B cell (primary cell): ENCODE data around the gene WDFY4. TPM values are rescaled to one million over a fixed set of nuclear protein-coding genes. Genes with fewer than 3 reads are reported as not detected.

ENCODE experiments used
- ATAC-seq: fragments of 200-7000 bp; cut with Tn5 transposase; one replicate; pipeline ENCODE4 v1.10.0; 2021; ENCODE audit warnings: low read depth, mild to moderate bottlenecking, moderate number of reproducible peaks, moderate library complexity
- CTCF ChIA-PET: fragments of 350-600 bp; sonication (Branson Sonifier 250); formaldehyde crosslinking; loops from one replicate; lab custom pipeline; 2021; ENCODE audit warnings: antibody characterized with exemption, inconsistent platforms; lab: Charles Lee
- POLR2A ChIA-PET: fragments of 350-600 bp; sonication (Branson Sonifier 250); formaldehyde crosslinking; loops from one replicate; lab custom pipeline; 2021; ENCODE audit warnings: antibody characterized with exemption; lab: Charles Lee
- DNase-seq: peaks from one replicate; pipeline ENCODE4 v3.0.0; 2013
- H2AFZ ChIP-seq: 2 replicates; pipeline ENCODE4 v1.6.1; 2012; ENCODE audit warnings: mild to moderate bottlenecking, low read depth, low read length; ENCODE audit not compliant: insufficient read depth, poor library complexity, severe bottlenecking
- H3K27ac ChIP-seq, 2 donors: 1 replicate in 1 of 2; 2 replicates in 1 of 2; pipeline ENCODE4 v1.5.1; 2012 to 2013; ENCODE audit warnings: low read length in 2 of 2, mild to moderate bottlenecking in 2 of 2, moderate library complexity in 1 of 2
- H3K27me3 ChIP-seq, 4 experiments: fragments of 200-600 bp in 1 of 4; sonication (generic) in 1 of 4; replicated peaks in 1 of 4; 1 replicate in 2 of 4; 2 replicates in 2 of 4; pipeline versions ENCODE4 v1.6.1 to v1.7.0; 2013 to 2016; ENCODE audit warnings: low read length in 3 of 4, mild to moderate bottlenecking in 2 of 4, mixed read lengths in 1 of 4, moderate library complexity in 1 of 4; ENCODE audit not compliant: insufficient read depth in 4 of 4, control insufficient read depth in 3 of 4; ENCODE audit errors: control extremely low read depth in 1 of 4
- H3K36me3 ChIP-seq, 2 experiments: replicated peaks in 1 of 2; 1 replicate in 1 of 2; 2 replicates in 1 of 2; pipeline versions ENCODE4 v1.6.1 to v1.7.1; 2013; ENCODE audit warnings: low read length in 1 of 2; ENCODE audit not compliant: insufficient read depth in 2 of 2, control insufficient read depth in 1 of 2; ENCODE audit errors: control extremely low read depth in 1 of 2, extremely low read depth in 1 of 2
- H3K4me1 ChIP-seq, 2 donors: fragments of 200-600 bp in 1 of 2; sonication (generic) in 1 of 2; 1 replicate in 1 of 2; 2 replicates in 1 of 2; pipeline versions ENCODE4 v1.5.1 to v1.6.1; 2013 to 2017; ENCODE audit warnings: low read length in 2 of 2; ENCODE audit not compliant: control insufficient read depth in 2 of 2, insufficient read depth in 2 of 2
- H3K4me2 ChIP-seq: replicated peaks from 2 replicates; pipeline ENCODE3; 2012; ENCODE audit warnings: mild to moderate bottlenecking, low read depth, low read length; ENCODE audit not compliant: poor library complexity, severe bottlenecking
- H3K4me3 ChIP-seq, 5 experiments: fragments of 200-600 bp in 1 of 5; sonication (generic) in 1 of 5; 1 replicate in 3 of 5; 2 replicates in 2 of 5; pipeline versions ENCODE4 v1.5.1 to v1.7.0; 2011 to 2016; ENCODE audit warnings: low read length in 4 of 5, mild to moderate bottlenecking in 4 of 5, low read depth in 2 of 5, control low read depth in 1 of 5, moderate library complexity in 1 of 5; ENCODE audit not compliant: insufficient read depth in 1 of 5; ENCODE audit errors: control extremely low read depth in 1 of 5, extremely low read depth in 1 of 5
- H3K79me2 ChIP-seq: fragments of 200-600 bp; sonication (generic); one replicate; pipeline ENCODE4 v1.6.0; 2016; ENCODE audit warnings: low read length; ENCODE audit not compliant: control insufficient read depth, insufficient read depth
- H3K9ac ChIP-seq: fragments of 200-600 bp; sonication (generic); 2 replicates; pipeline ENCODE4 v1.6.1; 2017; ENCODE audit warnings: mild to moderate bottlenecking, low read length, moderate library complexity
- H3K9me3 ChIP-seq, 3 donors: one replicate each; pipeline versions ENCODE4 v1.6.1 to v1.7.1; 2013; ENCODE audit warnings: low read length in 2 of 3; ENCODE audit not compliant: control insufficient read depth in 2 of 3, insufficient read depth in 1 of 3; ENCODE audit errors: control extremely low read depth in 1 of 3
- H4K20me1 ChIP-seq: 2 replicates; pipeline ENCODE4 v1.6.0; 2012; ENCODE audit warnings: mild to moderate bottlenecking, low read length; ENCODE audit not compliant: insufficient read depth, control insufficient read depth, poor library complexity, severe bottlenecking
- H3K27ac Mint-ChIP-seq: one replicate; pipeline ENCODE4 v1.8.0; 2021; ENCODE audit warnings: mixed read lengths
- H3K27me3 Mint-ChIP-seq: one replicate; pipeline ENCODE4 v1.8.0; 2021; ENCODE audit warnings: mixed read lengths
- H3K4me1 Mint-ChIP-seq: one replicate; pipeline ENCODE4 v1.8.0; 2021; ENCODE audit warnings: mixed read lengths
- H3K4me3 Mint-ChIP-seq: one replicate; pipeline ENCODE4 v1.8.0; 2021; ENCODE audit warnings: mixed read lengths
- H3K9me3 Mint-ChIP-seq: one replicate; pipeline ENCODE4 v1.8.0; 2022; ENCODE audit warnings: mixed read lengths; ENCODE audit not compliant: insufficient read depth
- EZH2 ChIP-seq: IDR thresholded peaks from 2 replicates; pipeline ENCODE4 v1.6.1; 2012; ENCODE audit warnings: borderline replicate concordance, low read depth, mild to moderate bottlenecking, moderate library complexity, low read length; ENCODE audit not compliant: insufficient read depth, poor library complexity, severe bottlenecking
- WGBS: methylation state at CpG from one replicate; pipeline ENCODE4 v1.1.5; 2013; ENCODE audit warnings: missing lambda C conversion rate; ENCODE audit not compliant: insufficient coverage; 5-methylcytosine and 5-hydroxymethylcytosine counted together
- intact Hi-C: fragments of 100-400 bp; cut with micrococcal nuclease; formaldehyde crosslinking; loops from one replicate; pipeline ENCODE4 v1.10.0; 2022
- polyA plus RNA-seq: library from polyadenylated mRNA; depleted of rRNA; stranded (reverse); fragments of >200 nt; gene quantifications from 2 replicates; pipeline ENCODE4 v1.2.3, GENCODE V29; 2012
- total RNA-seq, 2 donors: library from RNA; stranded (reverse); fragments of 120-200 nt in 1 of 2; gene quantifications; 1 replicate in 1 of 2; 2 replicates in 1 of 2; pipeline versions ENCODE4 v1.2.3 to v1.2.4, GENCODE V29; 2013 to 2022
- TF ChIP-seq, protein P1 (sequence below): fragments of 200-600 bp; IDR thresholded peaks from one replicate; pipeline ENCODE4 v1.8.0; 2022; ENCODE audit warnings: antibody characterized with exemption, mild to moderate bottlenecking

The WDFY4 gene
- total and polyA plus RNA-seq, 2 donors (not counting 1 experiment from before 2014, with no cell fraction given) = 262 to 560 TPM

DNA sequence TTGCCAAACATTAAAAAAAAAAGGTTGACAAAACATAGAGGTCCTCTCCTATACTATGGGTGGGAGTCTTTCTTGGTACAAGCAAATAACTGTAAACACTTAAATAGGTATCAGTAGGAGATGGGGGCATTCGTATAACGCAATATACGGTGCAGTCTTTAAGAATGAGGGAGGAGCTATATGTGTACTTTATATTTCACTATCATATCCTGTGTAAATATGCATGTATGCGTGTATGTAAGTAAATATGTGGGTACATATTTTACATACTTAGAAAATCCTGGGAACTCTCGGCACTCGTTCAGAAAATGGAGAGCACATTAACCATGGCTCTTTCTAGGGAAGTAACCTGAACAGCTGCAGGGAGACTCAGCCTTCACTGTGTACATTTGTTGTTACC lies 337.0 kb downstream of the WDFY4 start:
- no peak for ATAC-seq
- DNase-seq = no peak
- TF ChIP-seq, protein P1, sequence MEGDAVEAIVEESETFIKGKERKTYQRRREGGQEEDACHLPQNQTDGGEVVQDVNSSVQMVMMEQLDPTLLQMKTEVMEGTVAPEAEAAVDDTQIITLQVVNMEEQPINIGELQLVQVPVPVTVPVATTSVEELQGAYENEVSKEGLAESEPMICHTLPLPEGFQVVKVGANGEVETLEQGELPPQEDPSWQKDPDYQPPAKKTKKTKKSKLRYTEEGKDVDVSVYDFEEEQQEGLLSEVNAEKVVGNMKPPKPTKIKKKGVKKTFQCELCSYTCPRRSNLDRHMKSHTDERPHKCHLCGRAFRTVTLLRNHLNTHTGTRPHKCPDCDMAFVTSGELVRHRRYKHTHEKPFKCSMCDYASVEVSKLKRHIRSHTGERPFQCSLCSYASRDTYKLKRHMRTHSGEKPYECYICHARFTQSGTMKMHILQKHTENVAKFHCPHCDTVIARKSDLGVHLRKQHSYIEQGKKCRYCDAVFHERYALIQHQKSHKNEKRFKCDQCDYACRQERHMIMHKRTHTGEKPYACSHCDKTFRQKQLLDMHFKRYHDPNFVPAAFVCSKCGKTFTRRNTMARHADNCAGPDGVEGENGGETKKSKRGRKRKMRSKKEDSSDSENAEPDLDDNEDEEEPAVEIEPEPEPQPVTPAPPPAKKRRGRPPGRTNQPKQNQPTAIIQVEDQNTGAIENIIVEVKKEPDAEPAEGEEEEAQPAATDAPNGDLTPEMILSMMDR = no peak
- TF ChIP-seq EZH2 = no peak
- no peaks in the 10 kb centered on the region for H3K36me3 ChIP-seq
- Mint-ChIP-seq H3K4me1 (no peaks in the 10 kb centered on the region), H3K4me3 (no peak overlapping the region), H3K9me3 (no peaks in the 10 kb centered on the region), H3K27me3 (peaks cover 17% of the 10 kb centered on the region), H3K27ac (no peak overlapping the region)
- no peaks in the 10 kb centered on the region for H3K4me1 ChIP-seq
- H3K4me3 ChIP-seq = no peak overlapping the region
- H3K9me3 ChIP-seq = peaks cover 0 to 9% (median 0%) of the 10 kb centered on the region in 3 donors
- H3K27me3 ChIP-seq = peaks cover 0 to 5% (median 1%) of the 10 kb centered on the region in 4 experiments
- no peaks in the 10 kb centered on the region for H4K20me1 ChIP-seq
- no peak overlapping the region for H2AFZ ChIP-seq
- POLR2A ChIA-PET = no interaction called here
- CTCF ChIA-PET = no interaction called here
- no peak overlapping the region for H3K9ac ChIP-seq
- intact Hi-C loops = no loop called here
- WGBS = no CpG with 5 or more reads among the region's 6 CpGs
- no peak overlapping the region for H3K27ac ChIP-seq
- H3K79me2 ChIP-seq = no peaks in the 10 kb centered on the region
- no peak overlapping the region for H3K4me2 ChIP-seq

DNA sequence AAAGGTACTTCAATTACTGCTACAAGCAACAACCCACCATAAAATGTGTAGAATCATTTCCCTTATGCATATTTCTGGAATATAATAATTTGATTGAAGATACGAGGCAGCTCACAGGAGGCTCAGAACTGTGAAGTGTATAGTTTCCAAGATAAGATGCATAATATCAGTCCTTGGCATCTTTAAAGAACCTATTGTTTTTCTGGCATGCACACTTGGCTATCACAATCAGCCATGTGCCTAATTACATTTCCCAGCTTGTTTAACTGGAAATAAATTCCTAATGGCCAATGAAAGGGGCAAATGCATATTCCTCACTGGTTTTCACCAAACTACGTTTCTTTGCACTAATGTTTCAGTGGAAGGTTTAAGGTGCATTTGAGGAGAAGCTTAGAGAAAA lies 338.4 kb downstream of the WDFY4 start:
- Histone ChIP-seq H2AFZ (no peak overlapping the region), H3K4me3 (no peak overlapping the region), H4K20me1 (no peaks in the 10 kb centered on the region), H3K4me2 (no peak overlapping the region), H3K27me3 (no peaks in the 10 kb centered on the region), H3K4me1 (no peaks in the 10 kb centered on the region), H3K9me3 (peaks cover 0 to 9% (median 0%) of the 10 kb centered on the region in 3 donors), H3K36me3 (no peaks in the 10 kb centered on the region), H3K9ac (no peak overlapping the region), H3K79me2 (no peaks in the 10 kb centered on the region), H3K27ac (no peak overlapping the region)
- H3K27me3 Mint-ChIP-seq = peaks cover 11% of the 10 kb centered on the region
- H3K27ac Mint-ChIP-seq = no peak overlapping the region
- DNase-seq (no peak), ATAC-seq (no peak)
- POLR2A ChIA-PET = no interaction called here
- no peak overlapping the region for H3K4me3 Mint-ChIP-seq
- no peaks in the 10 kb centered on the region for H3K9me3 Mint-ChIP-seq
- H3K4me1 Mint-ChIP-seq = no peaks in the 10 kb centered on the region
- CTCF ChIA-PET = interaction anchor here (0.6 kb wide), 1 partner anchor 416 kb away, joined by 3 read pairs; no protein-coding TSS in a partner anchor
- TF ChIP-seq EZH2 = no peak
- TF ChIP-seq, protein P1 = no peak
- no CpG with 5 or more reads among the region's 2 CpGs for WGBS
- intact Hi-C loops = no loop called here
